SW480 (cell line): ENCODE measurements around the gene CHRNA4.

Experiments
- DNase-seq: peaks from one replicate; pipeline ENCODE4 v3.0.0-alpha.2; 2016; ENCODE audit warnings: low spot score

CHRNA4 gene

DNA sequence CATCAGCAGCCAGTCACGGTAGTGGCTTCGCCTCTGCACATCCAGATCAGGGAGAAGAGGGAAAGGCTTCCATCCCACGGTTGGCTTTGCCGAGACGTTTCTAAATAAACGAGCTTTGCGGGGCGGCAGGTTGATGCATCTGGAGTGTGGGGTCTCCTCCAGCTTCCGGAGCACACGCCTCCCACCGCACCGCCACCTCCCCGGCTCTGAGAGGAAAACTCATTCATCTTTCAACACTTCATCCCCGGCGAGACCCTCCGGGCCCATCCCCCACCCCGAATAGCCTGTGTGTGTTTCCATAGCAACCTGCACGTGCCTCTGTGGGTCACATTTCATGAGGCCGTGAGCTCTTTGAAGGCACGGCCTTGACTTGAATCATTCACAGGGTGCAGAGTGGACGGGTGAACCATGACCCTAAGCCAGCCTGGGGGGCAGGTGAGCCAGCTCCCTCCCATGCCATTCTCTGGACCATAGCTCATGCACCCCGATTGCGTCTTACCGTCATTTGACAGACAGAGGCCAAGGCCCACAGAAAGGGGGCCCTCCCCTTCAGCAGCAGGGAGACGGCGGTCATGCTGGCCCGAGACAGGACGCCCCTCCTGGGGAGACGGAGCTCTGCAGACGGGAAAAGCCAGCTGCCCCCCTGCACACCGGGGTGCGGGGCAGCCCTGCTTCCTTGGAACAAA, 16.2 kb upstream of the CHRNA4 start:
- no peak for DNase-seq

DNA sequence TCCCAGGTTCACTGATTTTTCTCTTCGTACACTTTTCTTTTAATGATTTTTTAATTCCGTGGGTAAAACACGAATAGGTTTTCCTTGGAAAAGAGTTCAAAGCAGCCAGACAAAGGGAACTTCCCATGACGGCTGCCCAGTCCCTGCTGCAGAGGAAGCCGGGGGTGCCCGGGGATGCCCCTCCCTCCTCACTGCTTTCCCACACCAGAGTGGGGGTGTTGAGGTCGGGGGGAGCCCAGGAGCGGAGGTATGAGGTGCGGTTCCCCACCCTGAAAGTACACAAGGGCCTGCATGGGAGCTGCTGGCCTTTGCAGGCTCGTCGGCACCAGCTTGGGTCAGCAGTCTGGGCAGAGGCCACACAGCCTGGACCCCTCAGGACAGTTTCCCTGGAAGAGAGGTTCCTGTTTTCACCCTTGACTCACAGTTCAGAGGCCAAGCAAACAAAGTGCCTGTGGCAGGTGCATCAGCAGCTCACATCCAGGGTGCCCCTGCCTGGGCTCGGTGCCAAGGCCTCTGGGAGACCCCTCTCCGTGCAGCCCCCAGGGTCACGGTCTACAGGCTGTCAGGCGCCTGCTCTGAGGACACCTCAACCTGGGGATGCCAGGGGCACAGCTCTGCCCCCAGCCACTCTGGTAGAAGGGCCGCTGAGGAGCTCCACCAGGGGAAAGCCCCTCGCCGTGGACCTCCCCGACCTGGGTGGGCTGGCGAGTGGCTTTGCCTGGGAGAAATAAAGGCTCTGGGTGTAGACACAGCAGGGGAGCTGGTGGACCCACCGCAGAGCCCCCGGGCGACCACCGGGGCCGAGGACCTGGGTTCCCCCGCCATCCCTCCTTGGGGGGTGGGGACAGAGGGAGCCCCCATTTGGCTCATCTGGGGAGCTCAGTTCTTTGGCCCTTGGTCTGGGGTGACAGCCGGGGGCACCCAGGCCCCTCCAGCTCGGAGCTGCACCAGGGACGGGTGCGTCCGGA, 15.4 kb upstream of the CHRNA4 start:
- DNase-seq = no peak

DNA sequence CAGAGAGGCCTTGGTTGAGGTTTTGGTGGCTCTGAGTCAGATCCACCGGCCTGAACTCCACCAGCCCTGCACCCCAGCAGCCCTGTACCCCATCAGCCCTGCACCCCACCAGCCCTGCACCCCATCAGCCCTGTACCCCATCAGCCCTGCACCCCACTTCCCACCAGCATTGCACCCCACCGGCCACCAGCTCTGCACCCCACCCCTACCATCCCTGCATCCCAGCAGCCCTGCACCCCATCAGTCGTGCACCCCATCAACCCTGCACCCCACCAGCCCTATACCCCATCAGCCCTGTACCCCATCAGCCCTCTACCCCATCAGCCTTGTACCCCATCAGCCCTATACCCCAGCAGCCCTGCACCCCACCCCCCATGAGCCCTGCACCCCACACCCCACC, 14.3 kb upstream of the CHRNA4 start:
- DNase-seq = no peak

DNA sequence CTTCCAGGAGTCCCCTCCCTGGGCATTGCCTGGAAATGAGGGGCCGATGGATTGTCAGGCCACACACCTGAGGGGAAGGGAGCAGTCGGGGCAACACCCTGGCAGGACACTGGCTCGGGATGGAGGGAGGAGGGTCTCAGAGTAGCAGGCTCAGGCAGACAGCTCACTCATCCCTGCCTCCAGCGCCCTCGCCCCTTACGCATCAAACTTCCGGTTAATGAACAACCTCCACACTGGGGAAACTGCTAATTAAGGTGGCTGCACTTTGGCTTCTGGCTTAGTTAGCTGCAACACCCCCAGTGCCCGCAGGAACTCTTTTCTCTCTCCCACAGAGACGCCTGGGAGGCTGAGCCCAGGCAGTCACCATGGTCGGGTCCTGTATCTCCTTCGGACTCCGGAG, 13.4 kb upstream of the CHRNA4 start:
- no peak for DNase-seq

DNA sequence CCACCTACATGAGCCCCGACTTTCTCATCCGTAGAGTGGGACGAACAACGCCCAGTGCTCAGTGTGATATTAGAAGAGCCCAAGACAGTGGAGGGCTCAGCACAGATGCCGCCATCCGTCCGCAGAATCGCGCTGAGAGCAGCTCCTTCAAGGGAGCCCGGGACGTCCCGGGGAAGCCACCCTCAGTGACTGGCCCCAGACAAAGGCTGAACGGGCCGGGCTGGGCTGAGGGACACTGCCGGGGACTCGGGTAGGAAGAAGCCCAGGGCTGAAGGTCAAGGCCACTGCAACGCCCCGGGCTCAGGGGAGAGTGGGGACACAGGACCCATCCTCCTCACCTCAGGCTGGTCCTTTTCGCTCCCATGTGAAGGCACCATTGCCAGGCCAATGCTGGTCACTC, 12.8 kb upstream of the CHRNA4 start:
- no peak for DNase-seq

DNA sequence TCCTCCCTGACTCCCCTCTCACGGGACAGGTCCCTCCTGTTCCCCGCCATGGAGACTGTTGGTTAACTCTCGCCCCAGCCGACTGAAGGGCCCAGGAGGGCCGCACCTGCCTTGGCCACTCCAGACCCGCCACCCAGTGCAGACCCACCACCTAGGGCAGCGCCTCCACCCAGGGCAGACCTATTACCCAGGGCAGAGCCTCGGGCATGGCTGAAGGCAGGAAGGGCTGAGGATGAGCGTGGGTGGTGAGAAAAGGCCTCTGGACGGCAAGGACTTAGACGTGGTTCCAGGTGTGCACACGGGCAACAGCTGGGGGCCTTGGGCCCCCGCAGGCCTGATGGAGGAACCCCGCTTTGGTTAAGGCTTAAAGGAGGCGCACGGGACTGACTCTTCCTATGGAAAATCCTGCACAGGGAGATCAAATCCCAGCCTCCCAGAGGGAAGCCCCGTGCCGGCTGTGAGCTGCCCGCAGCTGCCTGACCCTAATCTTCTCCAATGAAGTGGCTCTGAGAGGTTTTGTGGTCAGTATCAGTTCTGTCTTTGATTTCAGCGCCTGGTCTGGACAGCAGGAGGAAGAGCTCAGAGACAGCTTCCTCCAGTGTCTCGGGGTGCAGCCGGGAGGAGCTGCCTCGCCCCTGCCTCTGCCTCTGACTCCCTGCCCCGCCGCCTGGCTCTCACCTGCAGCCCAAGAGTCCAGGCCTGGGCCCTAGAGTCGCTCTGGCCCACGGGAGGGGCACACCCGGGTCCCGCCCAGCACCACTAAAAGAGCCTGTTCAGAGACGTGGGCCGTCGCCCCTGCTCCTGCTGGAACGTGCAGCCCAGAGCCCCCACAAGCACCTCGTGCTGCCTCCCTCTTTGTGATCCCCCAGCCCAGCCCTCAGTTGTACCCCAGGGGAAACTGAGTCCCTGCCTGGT, 12.1 kb upstream of the CHRNA4 start:
- DNase-seq = no peak

DNA sequence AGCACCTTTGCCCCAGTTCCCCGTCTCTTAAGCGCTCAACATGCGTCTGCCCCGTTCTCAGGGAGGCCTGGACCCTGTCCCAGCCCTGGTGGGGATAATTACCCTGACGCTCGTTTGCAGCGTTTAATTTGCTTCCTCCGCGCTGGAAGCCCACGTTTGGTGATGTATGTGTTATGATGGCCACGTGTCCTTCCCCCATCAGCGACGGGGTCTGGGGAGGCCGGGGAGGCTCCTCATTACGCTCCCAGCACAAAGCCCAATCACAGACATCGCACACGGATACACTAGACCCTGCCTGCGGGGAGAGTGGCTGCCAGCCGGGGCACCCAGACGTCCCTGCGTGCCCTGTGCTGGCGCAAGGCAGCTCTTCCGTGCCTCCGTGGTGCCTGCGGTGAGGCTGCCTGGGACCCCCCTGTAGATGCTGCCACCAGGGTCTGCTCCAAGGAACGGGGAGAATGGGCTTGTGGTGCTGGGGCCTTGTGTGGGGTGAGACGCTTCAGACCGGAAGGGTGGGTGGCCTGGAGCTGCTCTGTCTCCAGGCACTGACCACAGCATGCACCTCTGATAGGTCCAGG, 10.2 kb upstream of the CHRNA4 start:
- DNase-seq = no peak

DNA sequence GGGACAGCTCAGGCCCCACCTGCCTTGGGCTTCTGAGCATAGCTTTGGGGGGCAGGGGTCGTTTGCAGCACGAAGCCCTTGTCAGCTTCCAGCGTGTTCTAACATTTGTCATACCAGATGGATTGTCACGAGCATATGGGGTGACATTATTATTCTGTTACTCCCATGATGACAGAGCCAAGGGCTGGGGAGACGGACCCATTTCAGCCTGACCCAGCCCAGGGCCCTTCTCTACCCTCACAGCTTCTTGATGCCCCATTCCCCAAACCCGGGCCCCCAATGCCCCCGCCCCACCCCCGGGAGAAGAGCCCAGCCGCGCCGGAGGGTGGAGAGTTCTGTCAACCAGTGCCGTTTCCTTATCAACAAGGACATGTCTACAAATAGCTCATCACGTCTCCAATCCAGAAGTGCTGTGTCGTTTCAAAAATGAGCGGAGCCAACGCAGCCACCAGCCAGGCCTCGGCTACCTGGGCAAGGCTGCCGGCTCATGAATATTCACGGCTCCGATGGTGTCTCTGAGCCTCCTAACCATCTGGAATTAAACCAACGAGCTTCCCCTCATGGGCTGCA, 9.6 kb upstream of the CHRNA4 start:
- DNase-seq = no peak

DNA sequence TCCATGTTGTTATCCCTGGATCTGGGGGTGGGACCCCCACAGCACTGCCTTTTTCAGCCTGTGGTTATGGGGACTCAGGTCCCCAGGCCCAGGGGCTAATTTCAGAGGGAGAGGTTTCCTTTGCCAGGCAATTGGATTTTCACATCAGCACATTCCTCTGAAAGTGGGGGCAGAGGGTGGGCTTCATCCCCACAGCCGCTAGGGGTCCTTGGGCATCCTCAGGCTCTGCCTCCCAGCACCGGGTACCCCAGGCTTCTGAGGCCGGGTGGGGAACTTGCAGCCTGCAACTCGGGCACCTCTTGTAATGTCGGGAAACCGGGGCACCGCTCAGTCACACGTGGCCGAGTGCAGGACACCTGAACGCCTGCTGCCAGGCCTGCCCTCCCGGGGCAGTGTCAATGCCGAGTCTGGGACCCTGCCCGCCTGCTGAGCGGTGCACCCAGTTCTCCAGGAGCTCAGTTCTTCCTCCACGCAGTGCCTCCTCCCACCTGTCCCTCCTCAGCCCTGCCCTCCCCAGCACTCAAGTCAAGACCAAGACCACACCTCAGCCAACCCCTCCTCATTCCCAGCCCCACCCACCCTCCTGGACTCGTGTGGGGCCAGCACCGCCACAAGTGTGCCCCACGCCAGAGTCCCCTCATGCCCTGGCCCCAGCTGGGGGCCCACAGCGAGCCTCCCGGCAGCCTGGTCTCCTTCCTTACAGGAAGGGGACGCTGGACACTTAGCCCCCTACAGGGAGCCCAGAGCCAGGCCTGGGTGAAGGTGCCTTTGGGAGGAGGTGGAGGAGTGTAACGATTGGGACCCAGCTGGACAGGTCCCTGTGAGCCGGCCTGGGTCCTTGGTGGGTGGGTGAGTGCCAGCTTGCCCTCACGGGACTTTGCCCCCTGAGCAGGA, 8.8 kb upstream of the CHRNA4 start:
- no peak for DNase-seq

DNA sequence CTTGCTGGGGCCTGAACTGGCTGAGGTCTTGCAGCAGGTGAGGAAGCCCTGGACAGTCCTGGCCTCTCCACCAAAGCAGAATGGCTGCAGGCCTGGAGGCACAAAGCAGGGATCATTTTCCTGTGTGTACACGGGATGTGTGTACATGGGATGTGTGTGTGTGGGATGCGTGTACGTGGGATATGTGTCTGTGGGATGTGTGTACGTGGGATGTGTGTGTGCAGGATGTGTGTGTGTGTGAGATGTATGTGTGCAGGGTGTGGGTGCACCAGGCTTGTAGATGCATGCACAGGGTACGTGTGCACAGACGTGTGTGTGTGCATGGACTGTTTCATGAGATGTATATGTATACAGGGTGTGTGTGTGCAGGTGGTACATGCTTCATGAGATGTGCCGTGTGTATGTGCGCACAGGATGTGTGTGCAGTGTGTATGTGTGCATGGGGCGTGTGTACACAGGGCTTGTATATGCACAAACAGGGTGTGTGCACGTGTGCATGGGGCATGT, 7.9 kb upstream of the CHRNA4 start:
- DNase-seq = no peak

DNA sequence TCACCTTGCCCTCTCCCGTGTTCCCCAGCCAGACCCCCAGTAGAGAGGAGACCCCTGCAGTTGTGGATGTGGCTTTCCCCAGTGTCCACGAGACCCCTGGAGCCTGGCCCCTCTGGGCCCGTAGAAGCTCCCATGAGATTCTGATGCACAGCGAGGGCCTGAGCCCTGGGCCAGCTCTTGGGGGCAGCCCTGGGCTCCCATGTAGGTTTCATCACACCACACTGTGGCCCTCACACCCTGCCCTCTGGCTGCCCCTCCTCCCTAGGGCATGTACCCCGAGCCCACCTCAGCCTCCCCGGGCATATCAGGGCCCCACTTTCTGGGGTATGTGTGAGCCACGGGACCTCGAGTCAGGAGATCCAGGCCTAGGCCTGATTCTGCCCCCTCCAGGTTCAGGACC, 7.0 kb upstream of the CHRNA4 start:
- no peak for DNase-seq

DNA sequence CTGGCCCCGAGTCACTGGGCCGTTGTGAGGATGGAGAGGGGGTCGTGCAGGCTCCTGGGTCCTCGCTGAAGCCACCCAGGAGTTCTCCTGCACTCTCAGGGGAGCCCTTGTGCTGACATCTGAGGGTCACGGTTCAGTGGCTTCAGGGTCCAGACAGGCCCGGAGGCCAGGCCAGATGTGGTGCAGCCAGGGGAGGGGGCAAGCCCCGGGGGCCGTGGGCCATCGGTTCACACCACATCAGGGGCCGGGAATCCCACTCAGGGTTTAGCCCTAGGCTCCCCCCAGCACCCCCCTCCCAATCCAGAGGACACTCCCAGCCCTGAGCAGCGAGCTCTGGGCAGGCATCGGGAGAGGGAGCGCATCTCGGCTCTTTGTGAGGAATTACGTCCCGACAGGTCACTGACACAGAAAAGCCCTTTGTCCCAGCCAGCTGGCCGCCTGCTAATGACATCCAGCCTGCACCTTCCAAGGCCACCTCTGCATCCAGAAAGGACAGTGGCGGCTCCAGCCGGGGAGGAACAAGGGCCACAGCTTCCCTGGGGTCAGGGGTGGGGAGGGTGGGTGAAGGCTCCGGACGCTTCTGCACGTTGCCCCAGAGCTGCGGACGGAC, 6.4 kb upstream of the CHRNA4 start:
- DNase-seq = no peak

DNA sequence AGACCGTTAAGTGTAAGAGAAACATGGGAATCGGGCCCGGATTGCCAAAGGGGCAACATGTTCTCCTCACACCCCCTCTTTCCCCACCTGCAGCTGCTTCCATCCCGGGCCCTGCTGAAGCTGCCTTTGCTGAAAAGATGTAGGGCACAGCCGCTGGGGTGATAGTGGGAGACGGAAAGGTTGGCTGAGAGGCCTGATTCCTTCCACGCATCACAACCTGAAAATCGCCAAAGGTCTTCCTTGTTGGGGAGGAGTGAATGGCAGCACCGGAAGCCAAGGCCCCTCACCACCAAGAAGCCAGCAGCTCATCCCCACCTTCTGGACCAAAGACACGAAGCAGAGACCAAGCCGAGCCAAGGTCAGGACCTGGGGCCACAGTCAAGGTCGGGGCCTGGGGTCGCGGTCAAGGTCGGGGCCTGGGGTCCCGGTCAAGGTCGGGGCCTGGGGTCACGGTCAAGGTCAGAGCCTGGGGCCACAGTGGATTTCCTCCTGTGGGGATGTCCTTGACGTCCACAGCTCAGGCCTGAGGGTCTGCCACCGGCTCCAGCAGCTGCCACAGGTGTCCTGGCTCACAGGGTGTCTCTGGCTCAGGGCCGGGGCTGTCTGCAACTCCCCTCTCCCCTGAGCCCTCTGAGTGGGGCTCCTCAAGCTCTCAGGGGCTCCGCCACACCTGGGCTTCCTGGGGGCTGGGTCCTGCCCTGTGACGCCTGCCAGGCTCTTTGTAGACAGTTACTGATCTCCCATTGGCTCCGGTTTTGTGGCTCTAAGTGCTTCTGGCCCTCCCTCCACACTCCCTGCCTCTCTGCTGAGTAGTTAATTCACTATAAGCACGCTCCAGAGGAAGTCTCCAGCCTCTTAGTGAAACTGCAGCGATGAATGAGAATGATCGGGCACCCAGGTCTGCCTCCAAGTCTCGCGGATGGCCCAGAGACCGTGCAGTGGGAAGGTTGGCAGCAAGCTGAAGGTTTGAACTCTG, 5.5 kb upstream of the CHRNA4 start:
- no peak for DNase-seq

DNA sequence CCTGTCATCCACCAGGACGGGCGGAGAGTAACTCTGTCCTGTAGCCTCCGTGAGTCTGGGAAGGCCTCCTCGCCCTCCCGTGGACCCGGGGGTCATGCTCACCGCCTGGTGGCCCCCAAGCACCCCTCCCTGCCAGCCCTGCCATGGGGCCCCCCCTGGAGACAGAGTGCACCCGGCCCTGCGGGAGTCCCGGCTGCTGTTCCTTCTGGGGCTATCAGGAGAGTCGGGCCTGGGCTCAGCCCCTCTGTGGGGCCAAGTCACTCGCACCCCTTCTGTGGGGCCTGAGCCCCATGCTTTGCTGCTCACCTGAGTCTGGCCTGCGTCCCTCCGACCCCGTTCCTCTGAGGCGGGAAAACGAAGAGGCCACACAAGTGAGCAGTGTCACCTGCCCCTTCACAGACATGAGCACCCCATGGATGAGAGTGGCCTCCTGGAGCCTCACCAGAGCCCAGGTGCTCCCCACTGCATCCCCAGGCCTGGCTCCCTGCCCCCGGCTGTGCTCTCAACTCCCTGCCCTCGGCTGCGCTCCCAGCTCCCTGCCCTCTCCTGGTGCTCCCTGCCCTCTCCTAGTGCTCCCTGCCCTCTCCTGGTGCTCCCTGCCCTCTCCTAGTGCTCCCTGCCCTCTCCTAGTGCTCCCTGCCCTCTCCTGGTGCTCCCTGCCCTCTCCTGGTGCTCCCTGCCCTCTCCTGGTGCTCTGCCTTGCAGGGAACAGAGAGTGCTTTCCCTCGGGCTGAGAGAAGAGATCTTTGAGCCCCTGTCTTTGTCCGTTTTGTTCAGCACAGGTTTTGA, 4.6 kb upstream of the CHRNA4 start:
- no peak for DNase-seq

DNA sequence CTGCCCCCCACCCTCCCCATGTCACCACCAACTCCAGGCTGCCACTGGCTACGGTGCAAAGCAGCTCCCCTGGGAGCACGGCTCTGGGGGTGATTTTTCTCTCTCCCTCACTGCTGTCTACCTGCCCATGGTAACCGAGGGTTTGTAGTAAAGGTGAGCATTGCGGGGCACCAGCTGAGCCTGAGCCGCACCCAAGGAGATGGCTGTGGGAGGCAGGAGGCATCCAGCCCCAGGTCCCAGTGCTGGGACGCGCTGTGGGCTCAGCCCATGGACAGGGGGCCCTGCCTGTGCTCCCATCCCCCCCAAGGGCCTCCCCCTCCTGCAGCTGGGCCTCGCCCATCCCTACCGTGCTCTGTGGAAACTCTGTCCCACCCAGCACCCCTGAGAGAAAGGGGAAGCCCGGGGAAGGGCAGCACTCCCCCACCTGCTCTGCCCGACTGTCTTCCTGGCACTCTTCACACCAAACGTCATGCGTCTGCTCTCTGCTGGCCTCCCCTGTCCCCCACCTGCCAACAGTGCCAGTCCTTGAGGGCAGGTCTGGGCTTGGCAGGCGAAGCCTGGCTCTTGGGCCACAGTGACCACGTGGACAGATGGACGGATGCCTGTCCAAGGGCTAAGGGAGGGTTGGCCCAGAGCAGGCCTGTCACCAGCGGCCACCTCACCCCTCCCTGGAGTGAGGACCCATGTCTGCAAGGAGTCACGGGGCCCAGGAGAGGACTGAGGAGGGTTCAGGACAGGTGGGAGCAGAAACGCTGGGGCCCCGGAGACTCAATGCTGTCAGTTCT, 3.8 kb upstream of the CHRNA4 start:
- DNase-seq = no peak

DNA sequence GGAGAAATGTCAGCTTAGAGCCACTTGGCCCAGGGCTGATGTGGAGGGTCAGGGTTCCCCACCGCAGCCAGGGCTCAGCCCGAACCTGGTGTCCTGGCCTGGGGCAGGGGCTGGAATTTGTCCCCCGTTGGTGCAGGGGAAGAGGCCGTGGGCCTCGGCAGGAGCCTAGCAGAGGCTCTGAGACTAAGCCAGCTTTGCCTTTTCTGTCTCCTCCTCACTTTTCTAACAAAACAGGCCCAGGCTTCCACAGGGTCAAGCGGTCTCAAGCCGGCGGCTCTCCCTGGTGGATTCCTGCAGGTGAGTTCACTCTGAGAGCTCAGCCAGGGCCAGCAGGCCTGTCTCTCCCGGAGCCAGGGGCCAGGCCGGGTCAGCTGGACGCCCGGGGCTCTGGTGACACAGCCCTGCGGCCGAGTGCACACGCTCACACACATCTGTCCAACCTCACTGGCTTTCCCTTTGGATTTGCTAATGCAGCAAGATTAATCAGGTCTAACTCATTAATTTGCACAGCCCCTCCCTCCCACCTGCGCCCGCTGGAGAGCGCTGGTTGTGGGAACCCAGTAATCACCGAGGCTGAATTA, 2.9 kb upstream of the CHRNA4 start:
- DNase-seq = no peak
